HEK293T (cell line): ENCODE data around the gene RIF1.

ENCODE experiments used
- CTCF ChIA-PET: fragments of 350-600 bp; formaldehyde crosslinking; extraction: SDS; loops from one replicate; lab custom pipeline; 2021; ENCODE audit warnings: antibody characterized with exemption, inconsistent platforms; lab: Yijun Ruan, JAX
- POLR2A ChIA-PET: fragments of 350-600 bp; formaldehyde crosslinking; extraction: SDS; loops from one replicate; lab custom pipeline; 2020; ENCODE audit warnings: antibody characterized with exemption, inconsistent platforms; lab: Yijun Ruan, JAX
- DNase-seq: peaks from one replicate; pipeline ENCODE4 v3.0.0; 2012; ENCODE audit warnings: mixed read lengths; ENCODE audit errors: extremely low spot score
- ARNT ChIP-seq: fragments of 450-650 bp; IDR thresholded peaks from 2 replicates; pipeline ENCODE4 v1.6.1; 2017; ENCODE audit warnings: mild to moderate bottlenecking
- BHLHE40 ChIP-seq: fragments of 450-650 bp; IDR thresholded peaks from 2 replicates; pipeline ENCODE4 v1.6.1; 2016; ENCODE audit warnings: mild to moderate bottlenecking, moderate library complexity, borderline replicate concordance
- CTBP1 ChIP-seq: fragments of 450-650 bp; IDR thresholded peaks from 2 replicates; pipeline ENCODE4 v1.6.1; 2016; ENCODE audit warnings: borderline replicate concordance
- FOXA1 ChIP-seq: fragments of 450-650 bp; IDR thresholded peaks from 2 replicates; pipeline ENCODE4 v1.6.1; 2016; ENCODE audit warnings: mild to moderate bottlenecking
- FOXK2 ChIP-seq: fragments of 450-650 bp; IDR thresholded peaks from 2 replicates; pipeline ENCODE4 v1.6.1; 2016; ENCODE audit warnings: mild to moderate bottlenecking
- FOXM1 ChIP-seq: fragments of 450-650 bp; IDR thresholded peaks from 2 replicates; pipeline ENCODE4 v1.6.1; 2017; ENCODE audit warnings: mild to moderate bottlenecking, borderline replicate concordance
- HDGF ChIP-seq: fragments of 450-650 bp; IDR thresholded peaks from 2 replicates; pipeline ENCODE4 v1.6.1; 2017; ENCODE audit warnings: antibody characterized with exemption, borderline replicate concordance
- L3MBTL2 ChIP-seq: fragments of 450-650 bp; conservative IDR thresholded peaks from 2 replicates; pipeline ENCODE4 v1.6.1; 2016; ENCODE audit warnings: mild to moderate bottlenecking
- LEF1 ChIP-seq: fragments of 450-650 bp; IDR thresholded peaks from 2 replicates; pipeline ENCODE4 v1.6.1; 2017; ENCODE audit warnings: mild to moderate bottlenecking, borderline replicate concordance
- NFRKB ChIP-seq: fragments of 450-650 bp; IDR thresholded peaks from 2 replicates; pipeline ENCODE4 v1.6.1; 2016; ENCODE audit warnings: mild to moderate bottlenecking, moderate library complexity
- SUZ12 ChIP-seq: fragments of 450-650 bp; IDR thresholded peaks from 2 replicates; pipeline ENCODE4 v1.6.1; 2016; ENCODE audit warnings: mild to moderate bottlenecking
- TARDBP ChIP-seq: fragments of 450-650 bp; IDR thresholded peaks from 2 replicates; pipeline ENCODE4 v1.6.1; 2016
- ZNF384 ChIP-seq: fragments of 450-650 bp; IDR thresholded peaks from 2 replicates; pipeline ENCODE4 v1.6.1; 2016
- TF ChIP-seq, protein P1 (sequence below): fragments of 450-650 bp; IDR thresholded peaks from 2 replicates; pipeline ENCODE4 v1.6.1; 2016

RIF1 gene

DNA sequence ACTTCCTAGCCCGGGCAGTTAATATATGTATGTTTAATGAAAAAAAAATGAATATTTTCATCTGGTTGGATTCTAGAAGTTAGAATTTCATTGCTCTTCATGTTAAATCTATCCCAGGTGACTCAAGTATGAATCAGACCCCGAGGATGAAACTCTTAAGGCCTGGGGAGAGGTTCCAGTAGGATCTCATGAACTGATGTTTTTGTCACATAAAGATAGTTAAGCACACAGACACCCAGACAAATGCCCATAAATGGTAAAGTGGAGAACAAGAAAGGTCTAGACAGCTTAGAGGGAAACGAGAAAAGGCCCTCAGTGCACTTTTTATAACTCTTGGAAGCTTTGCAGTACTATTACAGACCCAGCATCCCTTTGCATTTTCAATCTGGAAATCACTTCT, 114.1 kb downstream of the RIF1 start:
- CTCF ChIA-PET, result no interaction called here
- no peak for DNase-seq
- POLR2A ChIA-PET, result no interaction called here
- no peak for TF ChIP-seq HDGF
- no peak for TF ChIP-seq SUZ12
- TF ChIP-seq BHLHE40, result no peak

DNA sequence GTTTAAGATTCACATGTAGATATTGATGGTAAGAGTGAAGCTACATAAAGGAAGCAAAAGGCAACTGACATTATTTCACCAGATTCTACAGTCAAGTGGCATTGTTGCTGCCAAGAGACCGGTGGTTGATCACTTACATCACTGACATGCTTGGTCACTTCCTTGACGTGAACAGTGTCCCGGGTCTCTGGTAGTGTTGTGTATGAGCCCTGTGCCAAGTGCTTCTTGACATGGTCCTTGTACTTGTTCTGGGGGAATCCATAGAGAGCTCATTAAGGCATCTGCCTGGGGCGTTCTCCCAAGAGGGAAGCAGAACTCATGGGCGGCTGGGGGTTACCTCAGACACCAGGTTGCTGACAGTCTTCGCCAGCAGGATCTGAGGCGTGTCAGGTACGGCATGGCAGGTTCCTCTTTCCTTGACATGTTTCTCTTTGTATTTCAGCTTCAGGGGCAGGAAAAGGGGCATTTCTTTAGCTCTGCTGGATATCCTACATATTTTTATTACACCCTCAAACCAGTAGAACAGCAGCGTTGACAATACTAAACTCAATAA, 116.2 kb downstream of the RIF1 start:
- no peak for DNase-seq
- ChIA-PET POLR2A (no interaction called here), CTCF (no interaction called here)
- TF ChIP-seq ARNT (no peak), L3MBTL2 (no peak), FOXA1 (no peak), TARDBP (no peak), ZNF384 (no peak), BHLHE40 (no peak), NFRKB (no peak), HDGF (no peak), FOXK2 (no peak), SUZ12 (no peak), FOXM1 (no peak)
- TF ChIP-seq, protein P1, sequence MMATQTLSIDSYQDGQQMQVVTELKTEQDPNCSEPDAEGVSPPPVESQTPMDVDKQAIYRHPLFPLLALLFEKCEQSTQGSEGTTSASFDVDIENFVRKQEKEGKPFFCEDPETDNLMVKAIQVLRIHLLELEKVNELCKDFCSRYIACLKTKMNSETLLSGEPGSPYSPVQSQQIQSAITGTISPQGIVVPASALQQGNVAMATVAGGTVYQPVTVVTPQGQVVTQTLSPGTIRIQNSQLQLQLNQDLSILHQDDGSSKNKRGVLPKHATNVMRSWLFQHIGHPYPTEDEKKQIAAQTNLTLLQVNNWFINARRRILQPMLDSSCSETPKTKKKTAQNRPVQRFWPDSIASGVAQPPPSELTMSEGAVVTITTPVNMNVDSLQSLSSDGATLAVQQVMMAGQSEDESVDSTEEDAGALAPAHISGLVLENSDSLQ, result no peak

DNA sequence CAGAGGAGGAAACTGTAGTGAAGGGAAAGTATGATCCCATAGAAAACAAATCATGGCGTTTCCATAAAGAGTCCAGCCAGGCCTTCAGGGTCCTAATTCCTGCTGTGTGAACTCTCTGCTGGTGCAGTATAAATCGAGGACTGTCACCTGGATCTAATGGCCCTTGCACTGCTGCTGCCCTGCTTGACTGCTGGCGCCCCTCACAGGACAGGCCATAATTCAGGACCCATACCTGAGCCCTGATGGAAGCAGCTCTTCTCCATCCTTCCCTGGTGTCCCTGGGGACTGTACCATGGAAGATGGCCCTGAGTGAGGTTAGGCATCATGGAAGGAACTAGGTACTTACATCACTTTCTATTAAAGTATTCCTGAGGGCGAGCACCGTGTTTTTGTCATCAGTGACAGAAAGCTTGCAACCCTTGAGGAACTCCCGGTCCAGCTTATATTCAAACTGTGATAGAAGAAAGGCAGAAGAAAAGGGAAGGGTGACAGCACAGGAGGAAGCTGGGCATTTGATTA, 116.9 kb downstream of the RIF1 start:
- POLR2A ChIA-PET, result no interaction called here
- TF ChIP-seq NFRKB, result no peak
- no peak for TF ChIP-seq BHLHE40
- no peak for TF ChIP-seq TARDBP
- no peak for TF ChIP-seq CTBP1
- no peak for TF ChIP-seq FOXM1
- no peak for TF ChIP-seq SUZ12
- TF ChIP-seq FOXA1, result no peak
- TF ChIP-seq ZNF384, result no peak
- TF ChIP-seq L3MBTL2, result no peak
- no peak for TF ChIP-seq HDGF
- TF ChIP-seq LEF1, result no peak
- TF ChIP-seq, protein P1, result no peak
- no peak for TF ChIP-seq ARNT
- TF ChIP-seq FOXK2, result no peak
- no peak for DNase-seq
- CTCF ChIA-PET, result no interaction called here
